Stromal cell of bone marrow (primary cell): Measurements from ENCODE around the gene SMIM5.

ENCODE experiments used
- DNase-seq: peaks from one replicate; pipeline ENCODE4 v3.0.0-alpha.2; 2012; ENCODE audit warnings: low read depth

The SMIM5 gene

GRCh38 chr17:75603123-75603522 lies 30.1 kb upstream of the SMIM5 start:
- DNase-seq: no peak

GRCh38 chr17:75604034-75604695 lies 29.1 kb upstream of the SMIM5 start:
- no peak for DNase-seq

DNA sequence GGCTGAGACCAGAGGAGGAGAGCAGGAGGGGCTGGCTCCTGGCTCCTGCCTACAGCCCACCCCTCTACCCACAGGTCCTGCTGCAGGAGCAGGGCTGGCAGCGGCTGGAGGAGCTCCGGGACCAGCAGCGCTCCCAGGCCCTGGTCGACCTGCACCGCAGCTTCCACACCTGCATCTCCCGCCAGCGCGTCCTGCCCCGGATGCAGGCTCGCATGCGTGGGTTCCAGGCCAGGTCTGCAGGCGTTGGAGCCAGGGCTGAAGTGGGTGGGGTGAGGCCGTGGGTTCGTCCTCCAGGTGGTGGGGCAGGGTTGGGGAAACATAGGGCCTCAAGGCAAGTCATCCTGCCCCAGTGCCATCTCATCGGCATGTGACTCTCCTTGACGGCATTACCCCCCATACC lies 27.4 kb upstream of the SMIM5 start:
- DNase-seq: no peak

DNA sequence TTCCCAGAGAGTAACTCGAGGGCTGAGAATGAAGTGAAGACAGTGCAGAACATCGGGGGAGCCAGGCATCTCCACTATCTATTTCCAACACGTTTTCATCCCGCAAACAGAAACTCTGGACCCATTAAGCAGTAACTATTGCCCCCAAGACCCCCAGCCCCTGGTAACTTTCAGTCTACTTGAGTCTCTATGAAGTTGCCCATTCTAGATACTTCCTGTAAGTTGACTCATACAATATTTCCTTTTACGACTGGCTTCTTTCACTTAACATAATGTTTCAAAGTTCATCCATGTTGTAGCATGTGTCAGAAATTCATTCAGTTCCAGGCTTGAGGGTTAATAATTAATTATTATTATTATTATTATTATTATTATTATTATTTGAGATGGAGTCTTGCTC lies 26.1 kb upstream of the SMIM5 start:
- no peak for DNase-seq

GRCh38 chr17:75610103-75610984 lies 22.9 kb upstream of the SMIM5 start:
- DNase-seq: no peak

GRCh38 chr17:75611851-75612429 lies 21.3 kb upstream of the SMIM5 start:
- no peak for DNase-seq

DNA sequence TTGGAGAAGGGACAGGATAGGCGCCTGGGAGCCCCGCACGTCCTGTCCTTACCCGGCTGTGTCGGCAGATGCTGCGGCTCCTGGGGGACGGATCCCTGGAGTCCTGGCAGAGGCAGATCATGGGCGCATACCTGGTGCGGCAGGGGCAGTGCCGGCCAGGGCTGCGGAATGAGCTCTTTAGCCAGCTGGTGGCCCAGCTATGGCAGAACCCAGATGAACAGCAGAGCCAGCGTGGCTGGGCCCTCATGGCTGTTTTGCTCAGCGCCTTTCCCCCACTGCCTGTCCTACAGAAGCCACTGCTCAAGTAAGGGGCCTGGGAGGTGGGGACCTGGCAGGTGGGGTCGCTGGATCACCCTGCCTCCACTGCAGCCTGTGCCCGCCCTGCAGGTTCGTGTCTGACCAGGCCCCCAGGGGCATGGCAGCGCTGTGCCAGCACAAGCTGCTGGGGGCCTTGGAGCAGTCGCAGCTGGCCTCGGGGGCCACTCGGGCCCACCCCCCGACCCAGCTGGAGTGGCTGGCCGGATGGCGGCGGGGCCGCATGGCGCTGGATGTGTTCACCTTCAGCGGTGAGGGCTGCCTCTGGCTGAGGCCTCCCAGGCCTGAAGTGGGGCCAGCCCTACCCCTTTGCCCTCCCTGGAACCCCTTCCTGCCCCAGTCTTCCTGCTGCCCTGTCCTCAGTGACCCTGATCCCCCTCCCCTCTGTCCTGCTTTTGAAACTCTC lies 20.2 kb upstream of the SMIM5 start:
- DNase-seq: no peak

GRCh38 chr17:75614006-75614405 lies 19.2 kb upstream of the SMIM5 start:
- no peak for DNase-seq

- DNase-seq: no peak
Observed at GRCh38 chr17:75614556-75615270, 18.5 kb upstream of the SMIM5 start.

DNA sequence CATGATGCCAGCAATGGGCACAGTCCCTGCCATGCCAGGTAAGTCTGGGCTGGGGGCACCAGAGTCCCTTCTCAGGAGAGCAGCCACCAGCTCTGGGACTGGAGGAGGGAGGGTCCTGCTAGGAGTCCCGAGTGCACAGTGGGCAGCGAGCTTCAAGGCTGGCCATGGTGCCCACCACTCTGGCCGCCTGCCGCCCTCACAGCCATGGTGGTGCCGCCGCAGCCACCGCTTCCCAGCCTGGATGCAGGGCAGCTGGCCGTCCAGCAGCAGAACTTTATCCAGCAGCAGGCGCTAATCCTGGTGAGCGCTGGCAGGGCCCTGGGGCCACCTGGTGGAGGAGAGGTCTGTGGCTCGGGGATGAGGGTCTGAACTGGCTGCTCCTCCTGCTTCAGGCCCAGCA lies 17.9 kb upstream of the SMIM5 start:
- no peak for DNase-seq

DNA sequence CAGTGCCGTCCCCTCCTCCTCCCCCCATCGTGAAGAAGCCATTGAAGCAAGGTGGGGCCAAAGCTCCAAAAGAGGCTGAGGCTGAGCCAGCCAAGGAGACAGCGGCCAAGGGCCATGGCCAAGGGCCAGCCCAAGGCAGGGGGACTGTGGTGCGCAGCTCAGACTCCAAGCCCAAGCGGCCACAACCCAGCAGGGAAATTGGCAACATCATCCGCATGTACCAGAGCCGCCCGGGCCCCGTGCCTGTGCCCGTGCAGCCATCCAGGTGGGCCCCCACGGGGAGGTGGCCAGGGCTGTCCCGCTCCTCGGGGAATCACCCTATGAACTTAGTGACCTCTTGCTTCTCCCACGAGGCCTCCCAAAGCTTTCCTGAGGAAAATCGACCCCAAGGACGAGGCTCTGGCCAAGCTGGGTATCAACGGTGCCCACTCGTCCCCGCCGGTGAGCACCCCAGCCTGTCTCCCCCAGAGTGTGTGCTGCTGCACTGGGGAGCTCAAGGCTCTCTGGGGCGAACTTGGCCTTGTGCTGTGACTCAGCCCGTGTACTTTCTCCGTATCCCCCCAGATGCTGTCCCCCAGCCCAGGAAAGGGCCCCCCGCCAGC lies 16.6 kb upstream of the SMIM5 start:
- no peak for DNase-seq

- DNase-seq: no peak
Observed at GRCh38 chr17:75617218-75617617, 16.0 kb upstream of the SMIM5 start.

DNA sequence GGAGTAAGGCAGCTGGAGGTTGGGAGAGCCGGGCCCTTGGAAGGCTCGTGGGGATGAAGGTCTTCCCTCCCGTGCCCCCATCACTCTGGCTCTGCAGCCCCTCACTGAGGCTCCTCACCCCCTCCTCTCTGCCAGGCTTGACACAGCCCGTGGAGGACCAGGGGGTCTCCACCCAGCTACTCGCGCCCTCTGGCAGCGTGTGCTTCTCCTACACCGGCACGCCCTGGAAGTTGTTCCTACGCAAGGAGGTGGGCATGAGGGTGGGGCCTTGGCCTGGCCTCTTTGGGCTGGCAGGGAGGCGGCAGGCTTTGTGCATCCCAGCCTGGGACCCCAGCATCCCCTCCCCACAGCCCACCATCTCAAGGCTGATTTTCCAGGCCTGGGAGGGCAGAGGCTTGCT lies 15.6 kb upstream of the SMIM5 start:
- DNase-seq: no peak

DNA sequence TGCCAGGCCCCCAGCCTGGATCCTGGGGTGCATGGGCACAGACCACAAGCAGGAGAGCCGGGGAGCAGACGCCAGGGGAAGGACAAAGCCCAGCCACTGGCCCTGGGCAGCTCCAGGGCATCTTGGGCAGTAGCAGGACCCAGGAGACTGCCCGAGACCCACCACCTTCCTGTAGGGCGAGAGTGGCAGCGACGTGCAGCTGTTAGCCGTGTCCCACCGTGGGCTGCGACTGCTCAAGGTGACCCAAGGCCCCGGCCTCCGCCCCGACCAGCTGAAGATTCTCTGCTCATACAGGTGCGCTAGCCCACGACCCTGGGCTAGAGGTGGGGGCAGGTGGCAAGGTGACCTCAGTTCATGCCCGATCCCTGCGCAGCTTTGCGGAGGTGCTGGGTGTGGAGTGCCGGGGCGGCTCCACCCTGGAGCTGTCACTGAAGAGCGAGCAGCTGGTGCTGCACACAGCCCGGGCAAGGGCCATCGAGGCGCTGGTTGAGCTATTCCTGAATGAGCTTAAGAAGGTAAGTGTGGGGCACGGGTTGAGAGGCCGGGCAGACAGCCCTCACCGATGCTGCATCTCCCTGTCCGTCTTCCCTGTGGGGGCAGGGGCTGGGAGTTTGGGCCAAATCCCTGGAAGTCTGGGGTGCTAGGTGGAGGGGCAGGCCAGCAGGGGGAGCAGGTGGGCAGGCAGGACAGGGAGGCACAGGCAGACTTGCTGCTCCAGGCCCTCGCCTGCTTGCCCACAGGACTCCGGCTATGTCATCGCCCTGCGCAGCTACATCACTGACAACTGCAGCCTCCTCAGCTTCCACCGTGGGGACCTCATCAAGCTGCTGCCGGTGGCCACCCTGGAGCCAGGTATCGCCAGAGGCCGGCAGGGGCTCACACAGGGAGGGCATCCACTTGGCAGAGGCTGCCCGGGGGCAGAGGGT lies 13.5 kb upstream of the SMIM5 start:
- DNase-seq: no peak

GRCh38 chr17:75621489-75621888 lies 11.7 kb upstream of the SMIM5 start:
- no peak for DNase-seq

DNA sequence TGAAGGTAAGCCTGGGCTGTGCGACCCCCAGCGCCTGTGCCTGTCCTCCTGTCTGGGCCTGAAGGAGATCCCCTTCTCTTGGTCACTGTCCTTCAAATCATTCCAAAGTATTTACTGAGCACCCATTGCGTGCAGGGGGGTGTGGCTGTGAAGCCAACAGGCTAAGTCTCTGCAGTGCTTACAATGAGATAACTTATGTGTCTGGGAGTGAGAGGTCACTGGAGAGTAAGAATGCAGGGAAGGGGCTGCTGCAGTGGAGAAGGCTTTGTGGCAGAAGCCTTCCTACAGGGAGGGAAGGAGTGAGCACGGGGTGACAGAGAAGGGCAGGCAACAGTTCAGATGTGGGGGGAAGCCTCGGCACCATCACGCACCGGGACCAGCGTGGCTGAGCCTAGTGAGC lies 11.2 kb upstream of the SMIM5 start:
- no peak for DNase-seq

- no peak for DNase-seq
Observed at GRCh38 chr17:75622771-75623273, 10.4 kb upstream of the SMIM5 start.

GRCh38 chr17:75623386-75623785 lies 9.8 kb upstream of the SMIM5 start:
- DNase-seq: no peak

GRCh38 chr17:75624021-75624420 lies 9.2 kb upstream of the SMIM5 start:
- DNase-seq: no peak

- DNase-seq: no peak
Observed at GRCh38 chr17:75624714-75625345, 8.4 kb upstream of the SMIM5 start.
